NCI-H2196 treated with DMSO at 0.1 percent for 48 hours (cell line): ENCODE measurements around the gene TRAPPC13.
"Not testable (repeated sequence)": the region's sequence is repeated elsewhere in the genome, so short reads cannot be mapped to it uniquely, and the experiment has no call there.

Experiments used
- DNase-seq: peaks from one replicate; lab custom pipeline; 2025; ENCODE audit not compliant: unreplicated experiment; lab: John Stamatoyannopoulos, UW

TRAPPC13 gene, protein sequence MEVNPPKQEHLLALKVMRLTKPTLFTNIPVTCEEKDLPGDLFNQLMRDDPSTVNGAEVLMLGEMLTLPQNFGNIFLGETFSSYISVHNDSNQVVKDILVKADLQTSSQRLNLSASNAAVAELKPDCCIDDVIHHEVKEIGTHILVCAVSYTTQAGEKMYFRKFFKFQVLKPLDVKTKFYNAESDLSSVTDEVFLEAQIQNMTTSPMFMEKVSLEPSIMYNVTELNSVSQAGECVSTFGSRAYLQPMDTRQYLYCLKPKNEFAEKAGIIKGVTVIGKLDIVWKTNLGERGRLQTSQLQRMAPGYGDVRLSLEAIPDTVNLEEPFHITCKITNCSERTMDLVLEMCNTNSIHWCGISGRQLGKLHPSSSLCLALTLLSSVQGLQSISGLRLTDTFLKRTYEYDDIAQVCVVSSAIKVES

DNA sequence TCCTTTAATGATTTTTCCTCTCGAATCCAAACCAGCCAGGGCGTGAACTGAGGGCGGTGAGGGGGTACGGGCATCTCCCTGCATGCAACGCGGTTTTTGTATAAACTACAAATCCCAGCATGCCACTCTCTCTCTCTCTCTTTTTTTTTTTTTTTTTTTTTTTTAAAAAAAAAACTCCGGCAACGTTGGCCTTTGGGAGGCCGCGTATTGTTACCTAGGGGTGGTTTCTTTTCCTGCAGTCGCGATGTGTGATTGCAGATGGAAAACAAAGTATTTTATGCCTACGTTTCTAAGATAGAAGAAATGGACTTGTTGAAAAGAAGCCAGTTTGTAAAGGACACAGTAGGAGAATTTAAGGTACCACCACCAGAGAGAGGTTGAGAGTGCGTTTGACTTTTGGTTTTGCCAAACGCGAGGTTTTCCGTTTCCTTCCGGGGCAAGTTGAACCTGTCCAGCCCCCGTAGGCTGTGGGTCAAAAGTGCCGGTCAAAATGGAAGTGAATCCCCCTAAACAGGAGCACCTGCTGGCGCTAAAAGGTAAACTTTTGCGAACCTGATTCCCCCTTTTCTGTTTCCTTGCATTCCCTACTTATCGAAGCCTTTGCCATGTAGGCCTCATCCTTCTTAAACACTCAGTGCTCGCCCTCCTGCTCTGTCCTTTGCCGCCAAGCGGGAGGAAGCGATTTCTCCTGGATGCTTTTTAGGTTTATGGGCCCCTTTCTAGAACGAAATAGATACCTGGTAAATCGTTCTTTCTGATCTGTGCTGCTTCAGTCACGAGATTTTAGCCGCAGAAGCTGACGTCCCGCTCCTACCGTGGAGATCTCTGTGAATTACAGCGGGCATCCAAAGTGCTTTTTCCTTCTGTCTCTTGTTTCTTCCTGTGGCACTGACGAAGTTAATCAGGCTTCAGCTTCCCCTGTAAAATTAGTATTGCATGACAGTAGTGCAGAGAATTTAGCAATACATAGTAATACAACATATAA is at the start of gene TRAPPC13, which contains the start of gene SHLD3:
Gene TRAPPC13, plus strand, starts transcription at position 457 of the 985 bp plus-strand sequence. Its CDS starts 34 bp downstream, at position 491.
Gene SHLD3, plus strand, starts transcription at position 457 of the 985 bp plus-strand sequence. CDS start 4,561 bp downstream, outside the sequence.
- peak; percentile 64 for DNase-seq

DNA sequence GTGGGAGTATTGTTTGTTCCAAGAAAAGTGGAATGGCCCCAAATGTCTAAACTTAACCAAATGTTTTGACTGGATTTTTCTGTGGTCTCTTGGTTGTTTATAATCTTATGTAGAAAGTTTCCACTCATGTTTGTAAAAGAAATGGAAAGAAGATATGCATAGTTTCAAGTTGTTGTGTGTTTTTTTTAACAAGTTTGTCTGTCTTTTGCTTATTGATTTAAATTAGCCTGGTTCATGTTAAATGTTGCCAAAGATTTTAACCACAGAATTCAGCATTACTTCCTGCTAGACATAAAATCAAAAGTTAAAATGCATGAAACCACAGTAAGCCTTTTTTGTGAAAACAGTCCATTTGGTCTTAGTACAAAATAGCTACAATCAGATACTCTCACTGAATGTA is 47.7 kb upstream of the TRAPPC13 start:
- DNase-seq = no peak

DNA sequence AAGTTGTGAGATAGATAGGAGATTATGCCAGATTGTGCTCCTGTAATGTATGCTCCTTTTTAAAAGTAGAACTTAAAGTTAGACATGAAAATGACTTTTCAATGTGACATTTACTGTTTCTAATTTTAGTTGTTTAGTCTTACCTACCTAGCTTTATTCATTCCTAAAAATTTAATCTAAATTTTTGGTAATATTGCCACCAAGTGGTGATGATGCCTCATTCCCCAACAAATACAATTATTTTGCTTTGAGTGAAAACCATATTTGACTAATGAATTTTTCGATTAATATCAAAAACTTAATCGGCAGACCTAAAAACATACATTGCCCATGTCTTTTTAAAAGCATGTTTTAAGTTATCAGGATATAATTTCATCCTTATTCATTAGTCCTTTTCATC is 36.1 kb upstream of the TRAPPC13 start:
- DNase-seq = no peak

DNA sequence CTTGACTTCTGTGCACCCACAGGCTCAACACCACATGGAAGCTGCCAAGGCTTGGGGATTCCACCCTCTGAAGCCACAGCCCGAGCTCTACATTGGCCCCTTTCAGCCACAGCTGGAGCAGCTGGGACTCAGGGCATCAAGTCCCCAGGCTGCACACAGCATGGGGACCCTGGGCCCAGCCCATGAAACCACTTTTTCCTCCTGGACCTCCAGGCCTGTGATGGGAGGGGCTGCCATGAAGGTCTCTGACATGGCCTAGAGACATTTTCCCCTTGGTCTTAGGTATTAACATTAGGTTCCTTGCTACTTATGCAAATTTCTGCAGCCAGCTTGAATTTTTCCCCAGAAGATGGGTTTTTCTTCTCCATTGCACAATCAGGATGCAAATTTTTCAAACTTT is 23.1 kb upstream of the TRAPPC13 start:
- DNase-seq = not testable (repeated sequence)

DNA sequence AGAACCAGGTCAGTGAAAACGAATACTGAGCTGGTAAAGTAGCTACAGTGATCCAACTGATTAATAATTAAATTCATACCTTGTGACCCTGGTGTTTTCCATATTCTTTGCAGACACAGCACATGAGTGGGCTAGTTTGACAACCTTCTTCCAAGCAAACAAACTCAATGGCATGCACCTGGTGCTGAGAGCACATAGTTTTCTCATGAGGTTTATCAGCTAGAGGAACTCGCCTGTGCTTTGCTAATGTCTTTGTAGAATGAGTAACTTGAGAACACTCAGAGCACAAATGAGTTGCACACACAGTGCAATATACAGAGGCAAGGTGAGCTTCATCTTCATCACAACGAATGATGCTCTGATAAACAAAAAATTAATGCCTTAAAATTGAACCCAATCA is 13.3 kb upstream of the TRAPPC13 start:
- DNase-seq = peak; percentile 51

DNA sequence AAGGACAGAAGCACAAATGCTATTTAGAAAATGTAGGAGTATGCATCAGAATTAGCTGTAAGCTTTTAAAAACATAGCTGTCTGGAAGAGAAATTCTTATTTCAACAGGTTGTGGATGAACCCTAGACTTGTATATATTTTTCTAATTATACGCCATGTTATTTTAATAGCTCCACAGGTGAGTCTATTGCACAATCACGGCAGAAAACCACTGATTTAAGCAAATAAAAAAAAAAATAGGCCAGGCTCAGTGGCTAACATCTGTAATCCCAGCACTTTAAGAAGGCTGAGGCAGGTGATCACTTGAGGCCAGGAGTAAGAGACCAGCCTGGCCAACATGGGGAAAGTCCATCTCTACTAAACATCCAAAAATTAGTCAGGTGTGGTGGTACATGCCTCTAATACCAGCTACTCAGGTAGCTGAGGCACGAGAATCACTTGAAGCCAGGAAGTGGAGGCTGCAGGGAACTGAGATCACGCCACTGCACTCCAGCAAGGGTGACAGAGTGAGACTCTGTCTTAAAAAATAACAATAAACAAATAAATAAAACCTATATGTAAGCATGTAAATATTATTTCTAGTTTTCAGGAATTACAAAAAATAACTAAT is 12.4 kb upstream of the TRAPPC13 start:
- DNase-seq = no peak

DNA sequence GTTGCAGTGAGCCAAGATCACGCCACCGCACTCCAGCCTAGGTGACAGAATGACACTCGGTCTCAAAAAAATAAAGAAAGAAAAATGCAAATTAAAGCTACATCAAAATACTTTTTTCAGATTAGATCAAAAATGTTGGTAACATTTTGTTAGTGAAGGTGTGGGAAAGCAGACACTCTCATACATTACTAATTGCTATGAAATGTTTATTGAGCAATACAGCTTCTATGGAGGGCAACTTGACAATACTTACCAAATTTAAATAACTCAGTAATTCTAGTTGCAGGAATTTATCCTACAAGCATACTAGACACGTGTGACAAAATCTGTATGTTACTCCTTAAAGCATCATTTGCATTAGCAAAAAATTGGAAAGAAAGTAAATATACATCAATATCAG is 4.8 kb upstream of the TRAPPC13 start:
- DNase-seq = no peak

DNA sequence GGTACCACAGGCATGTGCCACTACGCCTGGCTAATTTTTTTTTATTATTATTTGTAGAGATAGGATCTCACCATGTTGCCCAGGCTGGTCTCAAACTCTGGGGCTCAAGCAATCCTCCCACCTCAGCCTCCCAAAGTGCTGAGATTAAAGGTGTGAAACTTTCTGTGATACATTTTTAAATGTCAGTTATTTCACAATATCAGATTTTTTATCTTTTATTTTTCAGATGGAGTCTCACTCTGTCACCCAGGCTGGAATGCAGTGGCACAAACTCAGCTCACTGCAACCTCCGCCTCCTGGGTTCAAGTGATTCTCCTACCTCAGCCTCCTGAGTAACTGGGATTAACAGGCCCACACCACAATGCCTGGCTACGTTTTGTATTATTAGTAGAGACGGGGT is 2.9 kb upstream of the TRAPPC13 start:
- not testable (repeated sequence) for DNase-seq

DNA sequence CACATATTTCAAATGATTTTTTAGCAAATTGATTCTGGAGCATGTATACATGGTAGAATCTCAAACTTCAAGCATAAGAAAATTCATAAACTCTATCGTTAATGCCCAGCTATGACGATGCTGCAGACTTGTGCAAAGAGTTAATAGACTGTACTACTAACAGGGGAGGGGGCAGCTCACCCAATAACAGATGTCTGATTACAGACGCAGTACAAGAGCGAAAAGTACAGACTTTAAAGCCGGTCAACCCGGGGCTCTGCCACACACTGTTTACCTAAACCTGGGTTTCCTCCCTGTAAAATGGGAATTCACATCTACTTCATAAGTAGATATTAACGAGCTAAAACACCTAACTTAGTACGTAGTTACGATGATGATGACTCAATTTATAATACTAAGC is 1.3 kb upstream of the TRAPPC13 start:
- DNase-seq = no peak

DNA sequence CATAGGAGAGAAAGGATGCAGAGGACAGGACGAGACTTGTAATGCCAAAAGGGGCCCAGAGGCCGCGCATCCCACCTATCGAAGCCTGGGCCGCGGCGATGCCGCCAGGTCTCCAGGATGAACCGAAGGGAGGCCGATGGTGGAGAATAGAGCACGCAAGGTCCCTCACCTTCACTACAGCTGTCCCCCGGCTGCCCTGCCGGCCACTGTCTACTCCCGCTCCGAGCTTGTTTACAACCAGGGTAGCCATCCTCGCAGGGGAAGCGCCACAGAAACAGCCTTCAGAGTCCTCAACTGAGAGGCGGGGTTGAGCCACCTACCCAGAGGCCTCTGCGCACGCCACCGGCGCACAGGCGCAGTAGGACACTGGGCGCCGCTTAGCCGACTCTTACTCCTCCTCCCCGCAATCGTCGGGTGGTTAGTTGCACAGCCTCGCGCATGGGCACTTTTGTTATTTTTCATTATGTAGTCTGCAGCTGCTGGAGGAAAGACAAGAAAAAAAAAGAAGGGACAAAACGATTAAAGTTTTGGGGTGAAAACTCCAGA is 729 bp upstream of the TRAPPC13 start, which contains the start of gene TRIM23:
Gene TRIM23, minus strand, starts transcription at position 309 of the 546 bp plus-strand sequence. Its CDS starts 59 bp downstream, at position 250.
- peak; percentile 64 for DNase-seq

DNA sequence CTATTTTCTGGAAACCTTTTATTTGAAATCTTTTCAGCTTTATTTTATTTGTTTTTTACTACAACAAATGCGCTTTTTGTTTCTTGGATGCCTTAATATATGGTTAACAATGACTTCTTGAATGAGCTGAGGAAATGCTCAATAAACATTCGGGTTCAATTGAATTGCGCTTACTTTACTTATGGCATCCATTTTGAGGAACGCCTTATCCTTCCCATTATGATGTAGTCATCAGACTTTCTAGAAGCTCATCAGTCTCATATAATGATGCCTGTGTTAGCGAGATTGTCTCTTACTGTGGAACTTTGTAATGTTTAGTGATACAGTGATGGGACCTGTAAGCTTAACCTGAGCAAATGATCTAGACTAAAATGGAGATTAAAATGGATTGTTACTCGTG is 916 bp downstream of the TRAPPC13 start:
- no peak for DNase-seq

DNA sequence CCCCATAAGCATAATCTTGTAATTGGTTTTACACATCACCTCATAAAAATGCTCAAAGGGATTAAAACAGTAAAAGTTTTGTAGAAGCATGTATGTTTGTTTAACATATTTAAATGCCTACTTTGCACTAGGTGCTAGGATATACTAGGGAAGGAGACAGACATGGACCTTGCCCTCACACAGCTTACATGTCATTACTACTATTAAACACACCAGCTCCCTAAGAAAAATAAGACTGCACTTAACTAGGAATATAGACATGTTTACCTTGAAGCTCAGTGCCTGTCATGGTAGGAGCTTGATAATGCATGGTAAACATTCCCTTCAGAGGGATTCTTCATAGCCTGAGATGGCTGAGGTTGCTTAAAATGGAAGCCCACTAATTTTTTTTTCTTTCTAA is 6.2 kb downstream of the TRAPPC13 start:
- DNase-seq = no peak

DNA sequence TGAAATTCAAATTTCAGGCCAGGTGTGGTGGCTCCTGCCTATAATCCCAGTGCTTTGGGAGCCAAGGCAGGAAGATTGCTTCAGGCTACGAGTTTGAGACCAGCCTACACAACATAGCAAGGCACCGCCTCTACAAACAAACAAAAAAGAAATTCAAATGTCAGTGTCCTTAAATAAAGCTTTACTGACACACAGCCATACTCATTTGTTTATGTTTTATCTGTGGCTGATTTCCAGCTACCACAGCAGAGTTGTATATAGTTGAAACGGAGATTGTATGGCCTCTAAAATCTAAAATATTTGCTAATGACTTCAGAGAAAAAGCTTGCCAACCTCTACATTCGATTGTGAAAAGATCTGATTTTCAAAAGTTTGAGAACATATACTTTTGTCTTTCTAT is 15.4 kb downstream of the TRAPPC13 start:
- no peak for DNase-seq

DNA sequence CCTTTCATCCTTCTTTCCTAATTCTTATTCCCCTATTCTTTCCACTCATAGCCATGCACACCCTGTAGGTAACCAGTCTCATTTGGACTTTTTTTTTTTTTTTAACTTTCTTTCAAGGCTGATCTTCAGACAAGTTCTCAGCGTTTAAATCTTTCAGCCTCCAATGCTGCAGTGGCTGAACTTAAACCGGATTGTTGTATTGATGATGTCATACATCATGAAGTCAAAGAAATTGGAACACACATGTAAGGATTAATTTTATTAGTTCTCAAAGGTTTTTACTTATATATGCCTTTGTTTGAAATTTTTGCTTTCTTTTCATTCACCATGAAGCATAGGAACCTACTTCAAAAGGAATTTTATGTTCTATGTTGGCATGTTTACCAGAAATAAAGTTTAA is 22.1 kb downstream of the TRAPPC13 start:
- DNase-seq = no peak

DNA sequence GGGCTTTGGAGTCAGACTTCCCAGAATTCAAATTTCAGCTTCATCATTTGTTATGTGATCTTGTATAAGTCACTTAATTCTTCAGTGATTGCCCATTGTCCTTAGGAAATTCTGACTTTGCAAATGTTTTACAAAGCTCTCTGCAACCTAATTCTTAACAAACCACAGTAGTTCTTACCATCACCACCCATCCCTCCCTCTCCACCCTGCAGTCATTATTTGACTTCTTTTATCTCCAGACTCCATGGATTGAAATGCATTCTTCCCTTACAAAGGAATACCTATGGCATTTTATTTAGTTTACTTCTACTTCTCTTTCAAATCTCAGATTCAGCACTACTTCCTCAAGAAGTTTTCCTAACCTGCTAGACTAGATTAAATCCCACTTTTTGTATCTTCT is 23.1 kb downstream of the TRAPPC13 start:
- no peak for DNase-seq

DNA sequence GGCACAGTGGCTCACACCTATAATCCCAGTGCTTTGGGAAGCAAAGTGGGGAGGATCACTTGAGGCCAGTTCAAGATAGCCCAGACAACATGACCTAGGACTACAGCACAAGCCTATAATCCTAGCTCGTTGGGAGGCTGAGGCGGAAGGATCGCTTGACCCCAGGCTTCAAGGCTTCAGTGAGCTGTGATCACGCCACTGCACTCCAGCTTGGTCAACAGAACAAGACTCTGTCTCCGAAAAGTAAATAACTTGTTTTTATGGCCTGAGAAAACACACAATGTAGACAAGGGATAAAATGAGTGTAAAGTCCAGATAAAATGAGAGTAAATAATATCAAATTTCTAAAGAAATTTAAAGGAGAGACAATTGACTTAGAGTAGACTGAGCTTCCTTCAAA is 26.3 kb downstream of the TRAPPC13 start:
- DNase-seq = no peak

DNA sequence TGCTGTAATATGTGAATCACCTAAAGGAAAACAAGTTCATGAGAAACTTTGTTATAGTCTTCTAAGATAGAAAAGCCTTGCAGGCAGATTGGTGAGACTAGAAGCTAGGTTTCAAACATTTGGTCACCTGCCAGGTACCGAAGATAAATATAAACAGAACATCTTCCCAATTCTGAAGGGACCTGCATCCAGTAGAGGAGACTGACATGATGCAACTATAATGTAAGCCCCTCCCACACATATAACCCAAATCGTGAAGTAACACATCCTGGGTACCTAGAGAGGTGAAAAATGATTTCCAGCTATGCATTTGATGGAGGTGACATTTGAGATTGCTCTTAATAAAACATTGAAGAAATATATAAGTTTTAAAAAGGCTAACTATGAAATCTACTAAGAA is 29.9 kb downstream of the TRAPPC13 start:
- DNase-seq = no peak

DNA sequence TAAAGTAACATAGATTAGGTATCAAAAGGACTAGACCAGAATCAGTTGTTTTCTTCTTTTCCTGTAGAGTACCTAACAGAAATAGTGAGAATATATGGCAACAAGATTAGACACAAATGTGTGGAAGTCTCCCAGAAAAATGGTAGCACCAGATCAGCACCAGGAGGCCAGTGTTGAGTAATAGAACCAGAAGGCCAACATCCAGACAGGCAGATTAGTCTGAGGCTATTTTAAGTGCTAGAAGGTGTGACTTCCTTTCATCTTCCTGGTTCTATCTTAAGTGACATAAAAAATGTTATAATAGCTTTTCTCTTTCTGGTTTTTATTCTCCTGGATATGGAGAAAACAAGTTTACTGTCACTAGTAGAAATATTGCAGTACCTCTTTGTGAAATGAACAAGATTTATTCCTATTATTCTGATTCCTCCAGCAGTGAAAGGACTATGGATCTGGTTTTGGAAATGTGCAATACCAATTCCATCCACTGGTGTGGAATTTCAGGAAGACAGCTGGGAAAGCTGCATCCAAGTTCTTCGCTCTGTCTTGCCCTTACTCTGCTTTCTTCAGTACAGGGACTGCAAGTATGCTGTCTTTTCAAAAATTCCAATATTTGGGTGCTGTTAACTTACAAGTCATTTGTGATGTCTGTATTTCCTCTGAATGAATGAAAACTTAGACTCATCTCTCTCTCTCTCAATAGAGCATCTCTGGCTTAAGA is 39.1 kb downstream of the TRAPPC13 start:
- no peak for DNase-seq

DNA sequence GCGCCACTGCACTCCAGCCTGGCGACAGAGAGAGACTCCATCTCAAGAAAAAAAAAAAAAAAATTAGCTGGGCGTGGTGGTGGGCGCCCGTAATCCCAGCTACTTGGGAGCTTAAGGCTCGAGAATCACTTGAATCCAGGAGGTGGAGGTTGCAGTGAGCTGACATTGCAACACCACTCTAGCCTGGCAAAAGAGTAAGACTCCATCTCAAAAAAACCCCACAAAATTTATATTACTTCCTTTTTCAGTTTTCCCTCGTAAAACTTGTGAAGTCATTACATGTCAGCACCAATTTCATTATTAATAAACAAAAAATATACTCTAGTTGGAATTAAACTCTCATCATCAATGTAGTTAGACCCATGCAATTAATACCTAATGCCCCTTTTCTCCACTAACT is 43.9 kb downstream of the TRAPPC13 start:
- DNase-seq = no peak

DNA sequence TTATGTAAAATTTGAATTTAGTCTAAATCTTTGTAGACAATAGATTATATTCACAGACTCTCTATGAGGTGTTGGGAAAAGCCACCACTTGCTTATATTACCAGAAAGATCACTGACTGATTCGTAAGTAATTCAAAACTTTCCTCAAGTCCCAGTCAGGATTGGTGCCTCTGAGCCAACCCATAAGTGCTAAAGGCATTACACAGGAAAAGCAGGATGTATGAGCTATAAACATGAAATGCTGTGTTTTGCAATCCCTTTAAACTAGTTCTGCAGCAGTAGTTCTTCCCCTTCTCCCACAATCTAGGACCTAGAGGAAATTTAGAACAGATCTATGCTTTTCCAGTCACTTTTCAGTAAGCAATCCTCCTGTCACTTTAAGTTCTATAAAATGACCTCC is 48.0 kb downstream of the TRAPPC13 start:
- DNase-seq = no peak
